ENCODE results near the gene RSAD1.

Gene RSAD1

GRCh38 chr17:50519141-50519834, 40.6 kb downstream of the RSAD1 start:
- DNase-seq (ENCODE audit: low spot score) = no peak

GRCh38 chr17:50520483-50520882, 41.8 kb downstream of the RSAD1 start:
- no peak for DNase-seq (ENCODE audit: low spot score)

GRCh38 chr17:50521514-50521913, 42.9 kb downstream of the RSAD1 start:
- no peak for DNase-seq (ENCODE audit: low spot score)

- DNase-seq (ENCODE audit: low spot score) = no peak
These were observed 44.1 kb downstream of the RSAD1 start for GRCh38 chr17:50522766-50523165.

GRCh38 chr17:50523208-50523607, 44.5 kb downstream of the RSAD1 start:
- no peak for DNase-seq (ENCODE audit: low spot score)

GRCh38 chr17:50524838-50525237, 46.2 kb downstream of the RSAD1 start:
- DNase-seq (ENCODE audit: low spot score) = no peak

GRCh38 chr17:50527155-50527762, 48.6 kb downstream of the RSAD1 start:
- DNase-seq (ENCODE audit: low spot score) = no peak

GRCh38 chr17:50527949-50528474, 49.4 kb downstream of the RSAD1 start:
- DNase-seq (ENCODE audit: low spot score) = no peak

GRCh38 chr17:50529849-50530248, 51.2 kb downstream of the RSAD1 start:
- no peak for DNase-seq (ENCODE audit: low spot score)

- no peak for DNase-seq (ENCODE audit: low spot score)
These were observed 52.9 kb downstream of the RSAD1 start for GRCh38 chr17:50531428-50532025.

- no peak for DNase-seq (ENCODE audit: low spot score)
These were observed 53.9 kb downstream of the RSAD1 start, which contains the start of gene EPN3 for GRCh38 chr17:50532452-50533024. Gene EPN3 (plus strand): TSS chr17:50532735. CDS start chr17:50536557, 3,822 bp downstream.

GRCh38 chr17:50533185-50533584, 54.5 kb downstream of the RSAD1 start:
- DNase-seq (ENCODE audit: low spot score) = no peak

GRCh38 chr17:50533720-50534148, 55.1 kb downstream of the RSAD1 start:
- DNase-seq (ENCODE audit: low spot score) = no peak

GRCh38 chr17:50534222-50534978, 55.7 kb downstream of the RSAD1 start:
- DNase-seq (ENCODE audit: low spot score) = no peak

GRCh38 chr17:50534979-50535326, 56.3 kb downstream of the RSAD1 start:
- no peak for DNase-seq (ENCODE audit: low spot score)

- no peak for DNase-seq (ENCODE audit: low spot score)
These were observed 56.7 kb downstream of the RSAD1 start for GRCh38 chr17:50535407-50535806.

All from CD4-positive, alpha-beta T cell treated with Interleukin-2 at 100 ng/mL for 4 hours (primary cell).